SHP77 treated with DMSO at 0.1 percent for 48 hours (cell line): ENCODE results near the gene NDST1.
A peak's percentile ranks its signal among the peaks of the same experiment; 100 is the strongest.
"Not testable (repeated sequence)": the region's sequence is repeated elsewhere in the genome, so short reads cannot be mapped to it uniquely, and the experiment has no call there.

Experiments used
- DNase-seq: peaks from one replicate; lab custom pipeline; 2025; lab: John Stamatoyannopoulos, UW

NDST1 gene

DNA sequence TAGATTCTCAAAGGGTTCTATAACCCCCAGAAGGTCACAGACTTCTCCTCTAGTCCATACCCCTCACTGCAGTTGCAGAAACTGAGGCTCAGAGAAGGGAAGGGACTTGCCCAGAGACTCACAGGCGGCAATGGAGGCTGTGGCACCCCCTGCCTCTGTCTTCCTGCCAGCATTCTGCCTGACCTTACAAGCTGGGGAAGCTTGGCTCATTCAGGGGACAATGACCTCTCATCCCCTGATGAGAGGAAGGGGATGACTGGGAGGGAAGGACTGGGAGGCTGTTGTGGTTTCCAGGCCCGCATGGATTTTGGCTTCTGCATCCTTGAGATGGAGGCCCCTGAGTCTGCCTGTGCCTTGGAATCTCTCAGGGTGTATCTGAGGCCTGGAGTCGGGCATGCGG lies 897 bp downstream of the NDST1 start:
- DNase-seq = no peak

DNA sequence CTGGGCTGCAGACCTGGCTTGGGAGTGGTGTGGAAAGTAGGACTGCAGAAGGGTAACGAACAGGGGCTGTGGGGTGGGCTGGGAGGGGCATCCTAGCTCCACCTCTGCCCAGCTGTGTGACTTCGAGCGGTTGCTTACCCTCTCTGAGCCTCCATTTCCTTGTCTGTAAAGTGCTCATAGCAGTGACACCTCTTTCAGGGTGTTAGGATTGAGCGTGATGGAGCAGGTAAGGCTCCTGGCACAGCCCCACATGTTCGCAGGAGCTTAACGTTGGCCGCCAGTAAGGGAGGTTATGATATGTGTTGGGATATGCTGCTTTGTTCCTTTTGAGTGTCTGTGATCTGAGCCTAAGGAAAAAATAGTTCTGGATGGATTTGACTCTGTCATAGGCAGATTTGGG lies 2.1 kb downstream of the NDST1 start:
- no peak for DNase-seq

DNA sequence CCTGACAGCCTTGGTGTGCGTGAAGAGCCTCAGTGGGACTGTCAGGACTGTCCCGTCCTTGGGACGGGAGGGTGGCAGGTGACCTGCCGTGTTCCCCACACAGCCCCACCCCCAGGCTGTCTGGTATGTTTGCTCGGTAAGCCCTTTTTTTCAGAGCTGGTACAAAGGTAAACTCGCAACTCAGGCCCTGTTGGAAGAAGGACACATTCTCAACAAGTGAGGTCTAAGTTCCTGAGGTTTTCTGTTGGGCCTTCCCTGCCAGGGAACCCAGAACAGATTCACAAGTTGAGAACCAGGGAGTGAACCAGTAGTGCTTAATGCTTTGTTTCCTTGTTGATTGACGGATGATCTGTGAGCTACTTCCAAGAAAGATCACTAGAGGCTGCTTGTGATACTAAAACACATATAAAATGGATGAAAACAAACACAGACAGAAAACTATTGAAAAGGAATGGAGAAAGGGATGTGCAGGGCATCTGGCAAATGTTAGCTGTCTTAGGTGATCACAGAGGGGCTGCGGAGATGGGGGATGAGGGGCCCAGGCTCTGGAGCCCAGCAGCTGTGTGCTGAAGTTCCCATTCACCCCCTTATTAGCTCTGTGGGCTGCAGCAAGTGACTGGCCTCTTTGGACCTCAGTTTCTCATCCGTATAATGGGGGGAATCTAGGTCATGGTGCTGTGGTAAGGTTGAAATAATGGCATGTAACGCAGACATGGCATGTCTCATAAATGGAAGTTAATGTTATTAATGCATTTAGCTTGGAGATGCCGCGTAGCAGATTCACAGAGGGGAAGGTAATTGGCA lies 2.7 kb downstream of the NDST1 start:
- DNase-seq = no peak

DNA sequence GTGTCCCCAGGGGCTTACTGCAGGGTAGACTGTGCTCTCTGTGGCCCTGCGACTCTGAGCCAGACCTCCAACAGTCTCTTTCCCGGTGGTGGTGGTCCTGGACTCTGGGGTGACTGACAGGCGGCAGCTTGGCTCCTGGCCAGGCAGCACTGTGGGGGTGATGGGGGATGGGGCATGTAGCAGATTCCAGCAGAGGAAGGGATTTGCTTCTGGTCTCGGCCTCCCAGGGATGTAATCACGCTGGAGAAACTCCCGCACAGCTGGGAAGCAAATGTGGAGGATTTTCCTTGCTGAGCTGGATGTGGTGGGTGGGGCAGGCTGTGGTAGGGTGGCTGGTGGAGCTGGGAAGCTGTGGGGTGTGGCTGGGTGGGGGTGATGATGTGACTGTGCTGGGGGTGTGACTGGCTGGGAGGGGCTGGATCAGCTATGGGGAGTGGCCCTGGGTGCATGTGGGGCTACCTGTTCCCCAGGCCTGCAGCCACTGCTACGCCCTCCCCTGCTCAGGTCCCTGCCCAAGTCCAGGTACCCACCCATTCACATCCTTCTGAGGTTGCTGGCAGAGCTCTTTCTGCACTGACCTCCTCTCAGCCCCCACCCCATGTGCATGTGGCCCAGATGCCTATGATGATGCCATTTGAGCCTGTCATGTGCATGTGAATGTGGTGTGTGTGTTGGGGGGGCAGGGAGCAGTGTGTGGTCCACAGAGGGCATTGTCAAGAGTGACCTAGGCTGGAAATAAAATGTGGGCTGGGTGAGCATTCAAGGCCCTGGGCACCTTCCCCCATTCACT lies 3.8 kb downstream of the NDST1 start:
- no peak for DNase-seq

DNA sequence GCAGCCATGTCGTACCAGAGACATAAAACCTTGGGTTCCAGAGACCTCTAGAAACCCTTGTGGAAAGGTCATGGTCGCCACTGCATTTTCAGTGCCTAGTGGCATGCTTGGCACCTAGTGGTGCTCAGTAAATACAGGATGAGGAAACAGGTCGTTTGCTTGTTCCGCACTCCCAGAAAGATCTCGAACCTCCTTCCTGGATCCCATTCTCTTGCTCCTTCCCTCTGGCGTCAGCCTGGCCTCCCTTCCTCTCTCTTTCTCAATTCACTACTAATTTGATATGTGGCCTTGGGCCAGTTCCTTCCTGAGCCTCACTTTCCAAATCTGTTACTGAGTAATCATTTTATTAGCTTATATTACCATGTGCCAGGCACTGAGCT lies 4.4 kb downstream of the NDST1 start:
- DNase-seq = no peak

DNA sequence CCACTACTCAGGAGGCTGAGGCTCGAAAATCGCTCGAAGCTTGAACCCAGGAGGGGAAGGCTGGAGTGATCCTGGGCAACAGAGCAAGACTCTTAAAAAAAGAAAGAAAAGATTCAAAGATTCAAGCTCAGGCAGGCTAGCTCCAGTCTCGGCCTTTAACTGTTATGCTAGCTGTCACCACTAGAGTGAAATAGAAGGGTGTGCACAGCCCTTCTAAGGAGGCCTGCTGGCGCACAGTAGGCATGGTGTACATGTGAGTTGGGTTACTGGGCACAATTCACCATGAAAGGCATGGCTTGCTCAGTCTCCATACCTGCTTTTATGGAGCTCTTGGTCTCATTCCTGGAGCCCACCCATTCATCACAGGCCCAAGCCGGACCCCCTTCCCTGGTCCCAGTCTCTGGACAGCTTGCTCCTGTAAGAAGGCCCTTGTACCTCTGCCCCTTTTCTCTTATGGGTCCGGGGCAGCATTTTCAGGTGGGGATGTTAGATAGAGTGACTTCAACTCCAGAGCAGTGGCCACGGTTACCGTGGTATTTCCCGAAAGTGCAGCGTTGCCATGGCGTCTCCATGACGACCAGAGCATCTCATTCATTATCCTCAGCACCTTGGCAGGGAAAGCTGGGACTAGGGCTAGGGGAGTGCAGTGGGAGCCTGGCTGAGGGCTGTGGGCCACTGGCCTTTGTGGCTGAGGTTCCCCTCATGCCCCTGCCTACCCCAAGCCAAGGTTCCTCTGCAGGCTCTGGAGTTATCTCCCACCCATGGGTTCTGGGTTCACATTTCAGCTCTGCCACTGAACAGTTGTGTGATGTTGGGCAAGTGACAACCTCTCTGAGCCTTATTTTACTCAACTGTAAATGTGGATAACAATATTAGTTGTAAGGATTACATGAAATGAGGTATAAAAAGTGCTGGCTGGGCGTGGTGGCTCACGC lies 5.7 kb downstream of the NDST1 start:
- no peak for DNase-seq

DNA sequence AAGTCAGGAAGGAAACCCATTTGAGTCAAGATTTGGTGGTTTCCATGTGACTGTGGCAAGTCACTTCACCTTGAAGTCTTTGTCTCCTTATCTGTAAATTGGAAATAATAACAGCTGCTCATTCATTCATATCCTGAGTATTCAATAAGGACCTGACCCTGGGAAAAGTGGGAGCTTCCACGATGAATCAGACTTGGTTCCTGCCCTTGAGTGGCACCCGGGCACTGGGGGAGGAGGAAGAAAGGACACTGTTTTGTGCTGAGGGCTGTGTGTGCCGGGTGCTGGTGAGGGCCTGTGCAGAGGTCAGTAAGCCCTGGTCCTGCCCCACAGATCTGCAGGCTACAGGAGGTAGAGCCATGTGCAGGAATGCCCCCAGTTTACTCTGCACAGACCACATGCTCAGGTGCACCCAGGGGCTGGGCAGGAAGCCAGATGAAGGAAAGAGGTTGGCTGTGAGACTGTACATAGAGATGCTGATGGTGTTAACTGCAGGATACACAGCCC lies 6.8 kb downstream of the NDST1 start:
- DNase-seq = no peak

DNA sequence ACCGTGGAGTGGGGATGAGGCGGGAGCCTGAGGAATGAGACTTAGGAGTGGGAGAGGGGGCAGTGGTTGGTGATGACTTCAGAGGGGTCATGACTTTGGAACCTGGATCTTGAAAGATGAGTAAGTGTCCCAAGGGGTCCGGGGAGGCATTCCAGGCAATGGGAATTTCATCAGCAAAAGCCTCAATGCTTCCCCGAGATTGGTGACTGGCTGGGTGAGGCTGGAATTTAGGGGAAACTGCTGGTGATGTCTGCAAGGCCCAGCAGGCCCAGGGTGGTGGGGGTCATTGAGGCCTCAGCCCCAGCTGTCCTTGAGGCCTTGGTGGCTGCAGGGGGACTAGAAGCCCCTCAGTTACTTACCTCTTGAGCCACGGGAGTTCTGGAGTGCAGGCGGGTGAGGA lies 7.5 kb downstream of the NDST1 start:
- DNase-seq = no peak

DNA sequence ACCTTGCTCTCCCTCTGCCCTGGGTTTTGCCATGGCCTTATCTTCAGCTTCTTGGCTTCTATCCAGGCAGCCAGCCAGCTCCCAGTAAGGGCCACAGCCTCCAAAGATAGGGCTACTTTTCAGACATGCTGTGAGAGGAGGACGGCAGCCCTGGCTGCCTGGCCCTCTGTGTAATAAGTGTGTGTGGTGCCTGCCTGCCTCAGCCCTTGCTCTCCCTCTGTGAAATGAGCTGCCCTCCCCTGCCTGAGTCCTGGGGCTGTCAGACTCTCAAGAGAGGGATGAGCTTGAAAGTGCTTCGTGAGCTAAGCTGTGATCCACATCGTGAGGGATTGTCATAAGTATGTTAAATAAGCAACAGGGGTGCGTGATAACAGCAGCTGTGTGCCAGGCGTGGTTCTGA lies 8.1 kb downstream of the NDST1 start:
- DNase-seq = no peak

DNA sequence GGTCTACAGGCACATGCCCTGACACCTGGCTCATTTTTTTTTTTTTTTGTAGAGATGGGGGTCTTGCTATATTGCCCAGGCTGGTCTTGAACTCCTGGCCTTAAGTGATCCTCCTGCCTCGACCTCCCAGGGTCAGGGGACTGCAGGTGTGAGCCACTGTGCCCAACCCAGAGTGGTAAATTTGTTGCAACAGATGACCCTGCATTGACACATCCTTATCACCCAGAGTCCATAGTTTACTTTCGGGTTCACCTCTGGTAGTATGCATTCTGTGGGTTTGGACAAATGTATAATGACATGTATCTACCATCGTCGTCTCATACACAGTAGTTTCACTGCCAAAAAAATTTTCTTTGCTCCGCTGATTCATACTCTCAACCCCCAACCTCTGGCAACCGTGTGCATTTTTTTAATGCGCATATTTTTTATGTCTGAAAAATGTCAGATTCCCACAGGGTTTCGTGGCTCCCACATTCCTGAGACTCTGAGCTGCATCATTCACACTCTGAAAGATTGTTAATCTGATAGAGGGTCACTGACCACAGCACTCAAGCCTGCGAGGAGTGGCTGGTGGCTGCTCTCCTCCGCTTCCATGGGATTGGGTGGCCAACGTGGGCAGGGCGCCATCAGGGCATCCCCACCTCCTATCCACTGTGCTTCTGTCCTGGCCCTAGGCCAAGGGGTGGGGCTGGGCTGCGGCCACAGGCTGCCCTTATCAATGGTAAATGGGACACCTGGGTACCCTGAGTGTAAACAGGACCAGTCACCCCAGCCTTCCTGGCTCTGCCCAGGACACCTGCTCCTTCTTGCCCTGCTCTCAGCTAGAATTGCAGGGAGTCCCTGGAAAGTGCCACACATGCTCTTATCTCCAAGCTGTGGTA lies 9.6 kb downstream of the NDST1 start:
- peak; percentile 12 for DNase-seq

DNA sequence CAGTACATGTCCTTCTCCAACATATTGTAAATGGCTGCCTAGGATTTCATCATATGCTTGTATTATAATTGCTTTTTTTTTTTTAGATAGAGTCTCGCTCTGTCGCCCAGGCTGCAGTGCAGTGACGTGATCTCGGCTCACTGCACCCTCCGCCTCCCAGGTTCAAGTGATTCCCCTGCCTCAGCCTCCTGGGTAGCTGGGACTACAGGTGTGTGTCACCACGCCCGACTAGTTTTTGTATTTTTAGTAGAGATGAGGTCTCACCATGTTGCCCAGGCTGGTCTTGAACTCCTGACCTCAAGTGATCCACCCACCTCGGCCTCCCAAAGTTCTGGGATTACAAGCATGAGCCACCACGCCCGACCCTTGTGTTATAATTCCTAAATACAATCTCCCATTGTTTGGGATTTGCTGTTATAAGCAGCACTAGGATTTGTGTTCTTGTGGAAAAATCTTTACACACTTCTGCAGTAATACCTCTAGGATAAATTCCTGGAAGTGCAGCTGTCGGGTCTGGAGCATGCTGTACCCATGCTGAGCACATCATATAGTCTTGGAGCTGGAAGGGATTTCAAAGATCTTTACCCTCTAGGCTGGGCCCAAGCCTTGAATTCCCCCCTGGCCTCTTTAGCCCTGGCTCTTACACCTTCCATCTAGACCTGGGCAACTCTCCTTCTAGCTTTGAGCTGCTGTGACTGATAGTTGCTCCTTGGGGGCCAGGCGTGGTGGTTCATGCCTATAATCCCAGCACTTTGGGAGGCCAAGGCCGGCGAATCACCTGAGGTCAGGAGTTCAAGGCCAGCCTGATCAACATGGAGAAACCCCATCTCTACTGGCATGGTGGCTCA lies 11.0 kb downstream of the NDST1 start:
- DNase-seq = not testable (repeated sequence)

DNA sequence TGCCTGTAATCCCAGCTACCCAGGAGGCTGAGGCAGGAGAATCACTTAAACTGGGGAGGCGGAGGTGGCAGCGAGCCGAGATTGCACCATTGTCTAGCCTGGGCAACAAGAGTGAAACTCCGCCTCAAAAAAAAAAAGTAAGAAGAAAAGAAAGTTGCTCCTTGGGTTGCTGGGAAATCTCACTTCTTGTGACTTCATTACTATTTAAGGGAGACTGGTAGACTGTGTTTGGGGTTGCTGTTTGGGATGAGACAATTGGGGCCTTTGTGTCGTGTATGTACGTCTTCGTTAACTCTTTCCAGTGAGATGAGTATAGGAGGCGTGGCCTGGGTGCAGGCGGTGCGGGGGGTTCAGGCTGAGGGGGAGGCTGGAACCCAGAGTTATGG lies 11.6 kb downstream of the NDST1 start:
- DNase-seq = no peak

DNA sequence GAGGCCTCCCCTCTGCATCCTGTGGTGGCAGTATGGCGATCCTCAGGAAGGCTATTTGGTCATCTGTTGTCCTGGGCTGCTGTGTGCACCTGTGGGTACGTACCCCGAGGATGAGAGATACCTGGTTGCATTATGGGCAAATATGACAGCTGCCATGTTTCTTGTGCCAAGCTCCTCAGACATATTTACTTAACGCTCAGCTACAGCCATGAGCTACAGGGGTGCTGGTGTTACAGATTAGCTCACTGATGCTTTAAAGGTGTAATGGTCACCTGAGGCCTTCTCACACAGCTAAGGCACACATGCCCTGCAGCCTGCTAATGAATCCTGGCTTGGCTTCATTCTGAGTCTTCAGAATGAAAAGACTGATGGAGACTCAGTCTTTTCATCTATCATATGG lies 12.0 kb downstream of the NDST1 start:
- no peak for DNase-seq

DNA sequence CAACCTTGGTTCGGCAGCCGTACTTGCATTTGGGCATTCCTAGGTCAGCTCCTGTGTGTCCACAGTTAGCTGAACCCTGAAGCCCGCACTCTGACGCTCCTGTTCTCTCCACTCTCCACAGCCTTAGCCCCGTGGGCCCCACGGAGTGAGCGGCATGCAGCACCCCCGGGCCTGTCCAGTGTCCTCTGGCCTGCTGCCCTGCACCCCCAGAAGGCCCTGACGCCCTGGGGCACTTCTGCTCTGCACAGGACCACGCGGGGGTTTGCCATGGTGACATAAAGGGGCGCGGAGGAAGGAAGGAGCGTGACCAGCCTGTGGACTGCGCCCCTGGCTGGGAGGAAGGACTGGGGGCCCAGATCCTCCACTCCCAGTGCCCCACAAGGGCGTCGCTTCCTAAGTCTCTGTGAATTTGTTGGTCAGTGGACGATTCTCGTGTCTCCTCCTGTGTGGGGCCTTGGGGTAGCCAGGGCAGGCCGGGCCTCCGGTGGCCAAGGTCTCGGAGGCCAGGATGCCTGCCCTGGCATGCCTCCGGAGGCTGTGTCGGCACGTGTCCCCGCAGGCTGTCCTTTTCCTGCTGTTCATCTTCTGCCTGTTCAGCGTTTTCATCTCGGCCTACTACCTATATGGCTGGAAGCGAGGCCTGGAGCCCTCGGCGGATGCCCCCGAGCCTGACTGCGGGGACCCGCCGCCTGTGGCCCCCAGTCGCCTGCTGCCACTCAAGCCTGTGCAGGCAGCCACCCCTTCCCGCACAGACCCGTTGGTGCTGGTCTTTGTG lies 13.0 kb downstream of the NDST1 start:
- no peak for DNase-seq

DNA sequence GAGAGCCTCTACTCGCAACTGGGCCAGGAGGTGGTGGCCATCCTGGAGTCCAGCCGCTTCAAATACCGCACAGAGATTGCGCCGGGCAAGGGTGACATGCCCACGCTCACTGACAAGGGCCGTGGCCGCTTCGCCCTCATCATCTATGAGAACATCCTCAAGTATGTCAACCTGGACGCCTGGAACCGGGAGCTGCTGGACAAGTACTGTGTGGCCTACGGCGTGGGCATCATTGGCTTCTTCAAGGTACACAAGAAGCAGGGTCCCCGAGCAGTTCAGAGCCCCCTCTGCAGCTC lies 13.5 kb downstream of the NDST1 start:
- no peak for DNase-seq

DNA sequence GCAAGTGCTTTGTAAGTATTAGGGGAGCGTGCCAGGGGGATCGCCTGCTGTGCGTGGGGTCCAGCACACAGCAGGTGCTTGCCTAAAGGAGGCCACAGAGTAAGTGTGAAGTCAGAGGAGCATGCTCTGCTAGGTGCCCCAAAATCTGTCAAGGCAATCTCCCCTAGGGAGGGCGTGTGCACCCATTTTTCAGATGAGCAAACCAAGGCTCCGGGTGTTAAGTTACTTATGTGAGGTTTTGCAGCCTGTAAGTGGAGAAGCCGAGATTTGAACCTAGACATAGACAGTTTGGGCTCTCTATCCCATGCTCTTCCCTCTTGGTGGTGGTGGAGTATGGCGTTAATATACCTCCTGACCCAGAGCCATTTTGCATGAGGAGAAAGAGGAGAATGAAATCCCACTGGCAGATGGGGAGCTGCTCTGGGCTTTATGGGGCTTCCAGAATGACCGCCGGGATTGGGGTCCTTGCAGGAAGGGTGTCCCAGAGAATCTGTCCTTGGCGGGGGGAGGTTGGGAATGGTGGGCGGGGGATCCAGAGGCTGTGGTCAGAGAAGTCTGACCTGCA lies 14.1 kb downstream of the NDST1 start:
- no peak for DNase-seq

DNA sequence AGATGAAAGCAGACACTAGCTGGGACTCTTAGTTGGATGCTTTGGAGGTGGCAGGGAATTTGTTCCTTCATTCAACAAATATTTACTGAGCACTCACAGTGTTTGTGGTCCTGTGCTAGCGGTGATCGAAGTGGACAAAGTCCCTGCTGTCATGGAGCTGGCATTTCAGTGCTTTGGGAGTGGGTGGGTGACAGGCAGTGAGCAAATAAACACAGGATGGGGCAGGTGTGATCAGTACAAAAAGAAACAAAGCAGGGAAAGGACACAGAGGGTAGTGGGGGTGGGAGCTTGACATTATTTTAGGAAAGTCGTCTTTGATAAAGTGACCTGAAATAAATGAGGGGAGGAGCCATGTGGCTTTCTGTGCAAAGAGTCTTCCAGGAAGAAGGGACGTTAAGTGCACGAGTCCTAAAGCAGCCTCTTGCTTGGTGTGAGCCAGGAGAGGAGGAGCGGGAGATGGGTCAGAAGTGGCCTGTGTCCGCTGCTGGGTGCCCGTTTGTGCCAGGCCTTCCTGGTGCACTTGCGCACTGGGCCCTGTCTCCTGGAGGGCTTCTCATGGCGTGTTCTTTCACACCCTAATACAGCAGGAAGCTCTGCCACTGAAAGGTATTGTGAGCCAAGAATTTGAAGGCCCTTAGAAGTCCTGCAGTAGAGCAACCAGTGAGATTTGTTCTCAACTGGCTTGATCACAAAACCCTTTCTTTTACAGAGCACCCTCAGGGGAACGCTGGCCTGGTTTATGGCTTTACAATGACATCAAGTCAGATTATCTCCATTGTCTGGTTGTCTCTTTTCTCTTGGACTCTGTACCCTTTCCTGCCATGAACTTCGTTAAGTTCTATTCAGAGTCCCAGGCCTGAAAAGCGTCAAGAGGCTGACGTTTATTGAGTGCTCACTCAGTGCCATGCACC lies 14.8 kb downstream of the NDST1 start:
- DNase-seq = peak; percentile 73
